Esophagus muscularis mucosa (tissue), 3 donors: Measurements from ENCODE around the gene NNMT.

ENCODE experiments used
- CTCF ChIP-seq, 3 experiments: fragments of 200-600 bp in 2 of 3; fragments of 450-650 bp in 1 of 3; sonication (generic) in 2 of 3; IDR thresholded peaks; one replicate each; pipeline ENCODE4 v1.5.1; 2017 to 2019; ENCODE audit warnings: antibody characterized with exemption in 3 of 3, mild to moderate bottlenecking in 2 of 3, moderate library complexity in 1 of 3
- POLR2A ChIP-seq: fragments of 450-650 bp; IDR thresholded peaks from one replicate; pipeline ENCODE4 v1.6.1; 2017; ENCODE audit warnings: antibody characterized with exemption, moderate library complexity, mild to moderate bottlenecking, low read depth

GRCh38 chr11:114296605-114297372 lies 590 bp downstream of the NNMT start:
- TF ChIP-seq POLR2A = no peak
- TF ChIP-seq CTCF (IDR thresholded peaks at IDR 0.05) = no peak
